ENCODE measurements around the gene FHIT.
"Not testable (repeated sequence)": the region's sequence is repeated elsewhere in the genome, so short reads cannot be mapped to it uniquely, and the experiment has no call there.

Gene FHIT

DNA sequence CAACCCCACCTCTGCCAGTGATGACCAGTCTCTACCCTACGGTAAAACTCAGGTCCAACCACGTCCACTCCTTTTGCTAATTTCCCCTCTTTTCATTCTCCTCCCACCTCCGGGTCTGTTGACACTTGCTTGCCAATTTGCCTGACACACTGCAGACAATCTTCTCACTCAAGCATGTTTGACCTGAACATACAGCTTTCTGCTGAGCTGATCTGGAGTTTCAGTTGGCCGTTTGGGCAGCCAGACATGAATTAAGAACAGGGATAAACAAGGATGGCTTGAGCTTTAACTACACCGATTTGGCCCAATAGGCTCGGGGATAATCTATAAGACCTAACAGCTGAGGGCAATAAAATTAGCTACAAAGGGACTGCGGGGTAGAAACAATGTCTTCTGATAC is 1442.8 kb downstream of the FHIT start:
- TF ChIP-seq, protein P1, sequence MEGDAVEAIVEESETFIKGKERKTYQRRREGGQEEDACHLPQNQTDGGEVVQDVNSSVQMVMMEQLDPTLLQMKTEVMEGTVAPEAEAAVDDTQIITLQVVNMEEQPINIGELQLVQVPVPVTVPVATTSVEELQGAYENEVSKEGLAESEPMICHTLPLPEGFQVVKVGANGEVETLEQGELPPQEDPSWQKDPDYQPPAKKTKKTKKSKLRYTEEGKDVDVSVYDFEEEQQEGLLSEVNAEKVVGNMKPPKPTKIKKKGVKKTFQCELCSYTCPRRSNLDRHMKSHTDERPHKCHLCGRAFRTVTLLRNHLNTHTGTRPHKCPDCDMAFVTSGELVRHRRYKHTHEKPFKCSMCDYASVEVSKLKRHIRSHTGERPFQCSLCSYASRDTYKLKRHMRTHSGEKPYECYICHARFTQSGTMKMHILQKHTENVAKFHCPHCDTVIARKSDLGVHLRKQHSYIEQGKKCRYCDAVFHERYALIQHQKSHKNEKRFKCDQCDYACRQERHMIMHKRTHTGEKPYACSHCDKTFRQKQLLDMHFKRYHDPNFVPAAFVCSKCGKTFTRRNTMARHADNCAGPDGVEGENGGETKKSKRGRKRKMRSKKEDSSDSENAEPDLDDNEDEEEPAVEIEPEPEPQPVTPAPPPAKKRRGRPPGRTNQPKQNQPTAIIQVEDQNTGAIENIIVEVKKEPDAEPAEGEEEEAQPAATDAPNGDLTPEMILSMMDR (IDR thresholded peaks at IDR 0.05; ENCODE audit: low read depth, low read length, missing control alignments), result no peak
- no peak for DNase-seq (ENCODE audit: low read depth)
- no peak overlapping the region for H3K4me3 ChIP-seq (ENCODE audit: low read depth, low read length)

DNA sequence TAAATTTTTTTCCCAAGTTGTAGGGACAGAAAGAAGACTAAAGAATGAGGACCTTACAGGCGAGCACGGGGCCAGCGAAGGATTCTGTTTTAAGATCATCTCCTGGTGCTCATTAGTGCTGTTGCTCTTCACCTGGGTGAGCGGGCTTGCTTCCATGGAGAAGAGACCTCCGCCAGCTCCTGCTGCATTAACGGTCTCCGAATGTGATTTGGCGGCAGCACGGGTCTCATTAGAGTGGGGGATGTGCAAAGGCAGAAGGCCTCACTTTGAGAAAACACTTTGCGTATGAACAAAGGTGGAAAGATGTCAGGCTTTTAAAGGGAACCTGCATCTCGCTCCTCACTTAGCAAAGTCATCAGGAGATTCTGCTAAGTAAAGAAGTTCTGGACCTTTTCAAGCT is 1448.0 kb downstream of the FHIT start:
- no peak overlapping the region for H3K4me3 ChIP-seq (ENCODE audit: low read depth, low read length)
- TF ChIP-seq, protein P1 (IDR thresholded peaks at IDR 0.05; ENCODE audit: low read depth, low read length, missing control alignments), result no peak
- DNase-seq (ENCODE audit: low read depth), result no peak

DNA sequence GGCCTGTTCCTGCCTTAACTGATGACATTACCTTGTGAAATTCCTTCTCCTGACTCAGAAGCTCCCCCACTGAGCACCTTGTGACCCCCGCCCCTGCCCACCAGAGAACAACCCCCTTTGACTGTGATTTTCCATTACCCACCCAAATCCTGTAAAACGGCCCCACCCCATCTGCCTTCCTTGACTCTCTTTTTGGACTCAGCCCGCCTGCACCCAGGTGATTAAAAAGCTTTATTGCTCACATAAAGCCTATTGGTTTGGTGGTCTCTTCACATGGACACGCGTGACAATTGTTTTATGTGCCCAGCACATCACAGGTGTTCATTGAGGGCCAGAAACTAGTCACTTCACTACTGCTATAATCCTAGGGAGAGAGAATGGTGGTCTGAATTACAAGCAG is 1448.8 kb downstream of the FHIT start:
- DNase-seq (ENCODE audit: low read depth); H3K4me3 ChIP-seq (ENCODE audit: low read depth, low read length): not testable (repeated sequence)

DNA sequence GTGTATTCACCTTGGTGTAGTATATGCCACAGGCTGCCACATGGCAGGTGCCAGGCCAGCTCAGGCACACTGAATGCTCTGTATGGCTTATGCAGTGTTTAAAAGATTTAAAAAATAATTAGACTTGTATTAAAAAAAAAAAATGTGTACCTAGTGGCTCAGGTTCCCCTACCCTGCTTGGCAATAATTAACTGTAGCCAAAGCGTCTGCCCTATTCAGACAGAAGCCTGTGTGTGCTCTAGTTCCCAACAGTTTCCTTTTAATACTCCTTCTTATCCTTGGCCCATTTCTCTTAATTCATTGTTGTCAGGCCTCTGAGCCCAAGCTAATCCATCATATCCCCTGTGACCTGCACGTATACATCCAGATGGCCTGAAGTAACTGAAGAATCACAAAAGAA is 1449.2 kb downstream of the FHIT start:
- DNase-seq (ENCODE audit: low read depth), result no peak
- no peak overlapping the region for H3K4me3 ChIP-seq (ENCODE audit: low read depth, low read length)
- TF ChIP-seq, protein P1 (IDR thresholded peaks at IDR 0.05; ENCODE audit: low read depth, low read length, missing control alignments), result no peak

DNA sequence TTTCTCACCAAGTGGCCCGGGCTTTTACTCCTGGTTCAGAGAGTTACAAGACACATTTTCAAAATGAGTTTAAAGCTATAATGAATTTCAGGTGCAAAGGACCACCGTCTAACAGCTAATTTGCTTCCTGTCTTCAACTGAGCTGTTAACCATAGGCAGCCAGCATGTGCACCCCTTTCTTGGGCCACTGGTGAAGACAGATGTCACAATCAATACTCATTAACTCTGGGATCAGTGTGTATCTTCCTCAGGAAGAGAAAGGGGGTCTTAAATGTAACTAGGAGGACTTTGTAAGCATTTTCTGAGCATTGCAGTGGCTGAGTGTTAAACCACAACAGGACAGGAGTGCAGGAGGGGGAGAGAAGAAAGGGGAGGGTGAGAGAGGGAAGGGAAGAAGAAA is 1450.8 kb downstream of the FHIT start:
- TF ChIP-seq, protein P1 (IDR thresholded peaks at IDR 0.05; ENCODE audit: low read depth, low read length, missing control alignments), result no peak
- no peak for DNase-seq (ENCODE audit: low read depth)
- no peak overlapping the region for H3K4me3 ChIP-seq (ENCODE audit: low read depth, low read length)

DNA sequence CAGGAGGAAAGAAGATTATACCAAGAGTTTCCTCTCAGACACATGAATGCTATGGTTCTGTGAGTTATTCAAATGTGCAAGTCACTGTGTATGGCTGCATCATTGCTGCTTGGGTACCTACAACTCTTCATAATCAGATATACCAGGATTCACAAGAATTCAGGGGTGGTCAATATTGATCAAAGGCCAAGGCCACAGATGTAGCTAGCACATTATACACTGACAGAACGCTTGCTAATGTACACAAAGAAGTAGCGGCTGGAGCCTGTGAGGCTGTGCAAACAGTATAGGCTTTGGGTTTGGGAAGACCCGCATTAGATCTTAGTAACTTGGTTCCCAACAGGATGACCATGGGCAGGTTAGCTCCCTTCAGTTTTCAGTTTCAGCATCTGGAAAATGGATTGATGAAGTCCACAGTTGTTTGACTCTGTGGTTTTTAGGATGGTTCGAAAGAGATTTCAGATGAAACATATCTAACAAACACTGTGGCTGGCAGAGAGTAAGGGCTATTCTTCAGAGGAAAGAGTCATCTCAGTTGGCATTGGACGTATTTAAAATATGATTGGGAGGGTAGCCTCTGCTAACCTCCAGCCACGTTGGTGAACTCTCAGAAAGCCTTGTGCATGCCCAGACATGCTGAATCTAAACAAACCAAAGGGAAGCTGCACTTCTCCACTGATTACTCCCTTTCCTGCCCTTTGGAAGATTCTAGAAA is 1452.7 kb downstream of the FHIT start:
- DNase-seq (ENCODE audit: low read depth), result no peak

DNA sequence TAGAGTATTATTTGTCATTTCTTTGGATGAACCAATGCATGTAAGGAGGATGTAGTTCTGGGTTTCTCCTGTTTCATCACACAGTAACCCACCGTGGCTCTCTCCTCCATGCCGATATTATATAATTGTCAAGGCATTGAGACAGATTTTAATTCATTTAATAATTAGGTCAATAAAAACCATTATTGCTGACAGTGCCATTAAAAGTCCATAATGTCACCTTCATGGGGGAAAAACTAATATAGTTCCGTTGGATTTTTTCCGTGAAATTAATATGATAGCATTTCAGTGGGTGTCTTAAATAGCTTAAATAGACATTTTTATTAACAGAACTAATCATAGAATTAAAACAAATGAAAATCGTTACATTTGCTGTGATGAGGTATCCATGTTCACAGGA is 1453.7 kb downstream of the FHIT start:
- DNase-seq (ENCODE audit: low read depth), result no peak
- TF ChIP-seq, protein P1 (IDR thresholded peaks at IDR 0.05; ENCODE audit: low read depth, low read length, missing control alignments), result no peak
- H3K4me3 ChIP-seq (ENCODE audit: low read depth, low read length), result no peak overlapping the region

More for the DNA sequence above, 1452.7 kb downstream of the FHIT start:
- TF ChIP-seq, protein P1 (IDR thresholded peaks at IDR 0.05; ENCODE audit: low read depth, low read length, missing control alignments), result no peak
- H3K4me3 ChIP-seq (ENCODE audit: low read depth, low read length), result no peak overlapping the region
